Stimulated activated CD4-positive, alpha-beta T cell treated with anti-CD3 and anti-CD28 coated beads, TNF-alpha, amount 100 ng/mL, for 1 hour (primary cell): ENCODE measurements around the gene COL8A1.
"Not testable (repeated sequence)": the region's sequence is repeated elsewhere in the genome, so short reads cannot be mapped to it uniquely, and the experiment has no call there.

Experiments
- DNase-seq, 3 donors: peaks; one replicate each; pipeline ENCODE4 v3.0.0-alpha.2; 2020; ENCODE audit warnings: low read depth in 3 of 3, low spot score in 1 of 3

Gene COL8A1

GRCh38 chr3:99638167-99638948 lies at the start of gene COL8A1:
COL8A1 (plus strand) TSS chr3:99638594; CDS start chr3:99790683, 152,089 bp downstream.
- DNase-seq: no peak

GRCh38 chr3:99589168-99589567 lies 49.2 kb upstream of the COL8A1 start:
- not testable (repeated sequence) for DNase-seq

GRCh38 chr3:99599894-99600293 lies 38.5 kb upstream of the COL8A1 start:
- no peak for DNase-seq

- DNase-seq: no peak
These were observed 36.9 kb upstream of the COL8A1 start for GRCh38 chr3:99601515-99601914.

- no peak for DNase-seq
These were observed 36.2 kb upstream of the COL8A1 start for GRCh38 chr3:99602183-99602582.

- no peak for DNase-seq
These were observed 31.2 kb upstream of the COL8A1 start for GRCh38 chr3:99607151-99607550.

- DNase-seq: no peak
These were observed 23.6 kb upstream of the COL8A1 start for GRCh38 chr3:99614768-99615167.

GRCh38 chr3:99620077-99620767 lies 18.2 kb upstream of the COL8A1 start:
- no peak for DNase-seq

- DNase-seq: no peak
These were observed 17.4 kb upstream of the COL8A1 start for GRCh38 chr3:99620976-99621375.

GRCh38 chr3:99624496-99625236 lies 13.7 kb upstream of the COL8A1 start:
- DNase-seq: no peak

- DNase-seq: no peak
These were observed 13.2 kb upstream of the COL8A1 start for GRCh38 chr3:99625237-99625622.

GRCh38 chr3:99625643-99626416 lies 12.6 kb upstream of the COL8A1 start:
- DNase-seq: no peak

- no peak for DNase-seq
These were observed 12.0 kb upstream of the COL8A1 start for GRCh38 chr3:99626417-99626788.

GRCh38 chr3:99627062-99627826 lies 11.2 kb upstream of the COL8A1 start:
- no peak for DNase-seq

GRCh38 chr3:99630815-99631214 lies 7.6 kb upstream of the COL8A1 start:
- DNase-seq: no peak

- DNase-seq: no peak
These were observed 4.4 kb upstream of the COL8A1 start for GRCh38 chr3:99633887-99634558.

- no peak for DNase-seq
These were observed 3.5 kb upstream of the COL8A1 start for GRCh38 chr3:99634881-99635280.

- DNase-seq: no peak
These were observed 3.0 kb upstream of the COL8A1 start for GRCh38 chr3:99635348-99635747.

- no peak for DNase-seq
These were observed 1.4 kb upstream of the COL8A1 start for GRCh38 chr3:99637016-99637367.
